Mesothelial cell of epicardium (in vitro differentiated cells): Measurements from ENCODE around the gene MYOF. TPM values are rescaled to one million over a fixed set of nuclear protein-coding genes. Genes with fewer than 3 reads are reported as not detected.
A peak's percentile ranks its signal among the peaks of the same experiment; 100 is the strongest.

Experiments
- DNase-seq, 2 experiments: peaks; one replicate each; pipeline ENCODE4 v3.0.0; 2021; ENCODE audit warnings: low spot score in 2 of 2; ENCODE audit not compliant: unreplicated experiment in 2 of 2
- H3K27ac Mint-ChIP-seq: 2 replicates; pipeline ENCODE4 v1.8.0; 2021; ENCODE audit warnings: mixed read lengths
- H3K27me3 Mint-ChIP-seq: 2 replicates; pipeline ENCODE4 v1.8.0; 2021; ENCODE audit warnings: low read depth, mixed read lengths
- H3K36me3 Mint-ChIP-seq: 2 replicates; pipeline ENCODE4 v1.8.0; 2021; ENCODE audit warnings: mixed read lengths
- H3K4me1 Mint-ChIP-seq: 2 replicates; pipeline ENCODE4 v1.8.0; 2021; ENCODE audit warnings: mixed read lengths
- H3K4me3 Mint-ChIP-seq: 2 replicates; pipeline ENCODE4 v1.8.0; 2021; ENCODE audit warnings: mild to moderate bottlenecking, moderate library complexity, mixed read lengths
- H3K9me3 Mint-ChIP-seq: 2 replicates; pipeline ENCODE4 v1.8.0; 2021; ENCODE audit warnings: mixed read lengths
- CTCF ChIP-seq: fragments of 200-600 bp; sonication (generic); IDR thresholded peaks from one replicate; pipeline ENCODE4 v1.5.0; 2021; ENCODE audit warnings: antibody characterized with exemption; ENCODE audit not compliant: unreplicated experiment
- total RNA-seq: library from RNA; stranded (reverse); gene quantifications from 3 replicates; pipeline ENCODE4 v1.2.1, GENCODE V29; 2021

The MYOF gene
- total RNA-seq, 1 donor from 2014 or later, result 56.0 TPM

- no peak overlapping the region for H3K4me3 Mint-ChIP-seq
- peaks cover 2% of the 10 kb centered on the region for H3K4me1 Mint-ChIP-seq
- H3K36me3 Mint-ChIP-seq, result peaks cover 19% of the 10 kb centered on the region
- no peak for DNase-seq
- H3K27me3 Mint-ChIP-seq, result no peaks in the 10 kb centered on the region
- no peak overlapping the region for H3K27ac Mint-ChIP-seq
- TF ChIP-seq CTCF, result no peak
- H3K9me3 Mint-ChIP-seq, result no peaks in the 10 kb centered on the region
Measured at GRCh38 chr10:93334181-93334580, 148.0 kb downstream of the MYOF start.

GRCh38 chr10:93333278-93333978, 148.7 kb downstream of the MYOF start:
- H3K4me3 Mint-ChIP-seq, result no peak overlapping the region
- no peaks in the 10 kb centered on the region for H3K27me3 Mint-ChIP-seq
- H3K27ac Mint-ChIP-seq, result no peak overlapping the region
- peaks cover 19% of the 10 kb centered on the region for H3K36me3 Mint-ChIP-seq
- TF ChIP-seq CTCF, result no peak
- DNase-seq, result no peak
- peaks cover 2% of the 10 kb centered on the region for H3K4me1 Mint-ChIP-seq
- no peaks in the 10 kb centered on the region for H3K9me3 Mint-ChIP-seq

- no peak for TF ChIP-seq CTCF
- Mint-ChIP-seq H3K36me3 (peaks cover 20% of the 10 kb centered on the region), H3K4me3 (no peak overlapping the region), H3K9me3 (no peaks in the 10 kb centered on the region), H3K4me1 (peaks cover 2% of the 10 kb centered on the region), H3K27me3 (no peaks in the 10 kb centered on the region), H3K27ac (no peak overlapping the region)
- no peak for DNase-seq
Measured at GRCh38 chr10:93330824-93331223, 151.3 kb downstream of the MYOF start.

GRCh38 chr10:93319896-93320295, 162.2 kb downstream of the MYOF start:
- Mint-ChIP-seq H3K9me3 (no peaks in the 10 kb centered on the region), H3K27ac (peak overlapping the region; percentile 26), H3K27me3 (no peaks in the 10 kb centered on the region), H3K4me1 (peaks cover 19% of the 10 kb centered on the region), H3K36me3 (peaks cover 22% of the 10 kb centered on the region), H3K4me3 (no peak overlapping the region)
- TF ChIP-seq CTCF, result no peak
- no peak for DNase-seq

GRCh38 chr10:93319096-93319495, 163.0 kb downstream of the MYOF start:
- H3K9me3 Mint-ChIP-seq, result no peaks in the 10 kb centered on the region
- no peak overlapping the region for H3K27ac Mint-ChIP-seq
- peaks cover 19% of the 10 kb centered on the region for H3K4me1 Mint-ChIP-seq
- peaks cover 22% of the 10 kb centered on the region for H3K36me3 Mint-ChIP-seq
- no peaks in the 10 kb centered on the region for H3K27me3 Mint-ChIP-seq
- DNase-seq, result no peak
- no peak for TF ChIP-seq CTCF
- H3K4me3 Mint-ChIP-seq, result no peak overlapping the region
